ENCODE measurements around the gene PRSS27.

GRCh38 chr16:2687531-2688308, 32.3 kb downstream of the PRSS27 start:
- no peak for TF ChIP-seq GATA3 (IDR thresholded peaks at IDR 0.05; ENCODE audit: low read depth, low read length)
- TF ChIP-seq GATA2 (IDR thresholded peaks at IDR 0.05; ENCODE audit: low read depth, low read length): no peak
